KMS-11 (cell line): ENCODE data around the gene TREH.

Experiments
- H2AFZ ChIP-seq: fragments of 200-600 bp; sonication (generic); 2 replicates; pipeline ENCODE4 v1.6.1; 2016; ENCODE audit warnings: antibody characterized with exemption, mixed run types, low read depth
- H3K27ac ChIP-seq: fragments of 200-600 bp; sonication (generic); 2 replicates; pipeline ENCODE4 v1.6.1; 2016; ENCODE audit warnings: mild to moderate bottlenecking, mixed run types
- H3K27me3 ChIP-seq: fragments of 200-600 bp; sonication (generic); 2 replicates; pipeline ENCODE4 v1.6.1; 2017; ENCODE audit warnings: mild to moderate bottlenecking, low read depth, mixed run types, moderate library complexity; ENCODE audit not compliant: insufficient read depth
- H3K36me3 ChIP-seq: fragments of 200-600 bp; sonication (generic); 2 replicates; pipeline ENCODE4 v1.6.1; 2017; ENCODE audit warnings: mild to moderate bottlenecking, mixed run types; ENCODE audit not compliant: insufficient read depth
- H3K4me1 ChIP-seq: fragments of 200-600 bp; sonication (generic); 2 replicates; pipeline ENCODE4 v1.6.1; 2016; ENCODE audit warnings: mild to moderate bottlenecking, low read depth, mixed run types; ENCODE audit not compliant: poor library complexity, severe bottlenecking
- H3K4me2 ChIP-seq: fragments of 200-600 bp; sonication (generic); 2 replicates; pipeline ENCODE4 v1.7.0; 2016; ENCODE audit warnings: mild to moderate bottlenecking, mixed run types
- H3K4me3 ChIP-seq: fragments of 200-600 bp; sonication (generic); IDR thresholded peaks from 2 replicates; pipeline ENCODE4 v1.6.1; 2017; ENCODE audit warnings: low read depth, low read length, mixed read lengths; ENCODE audit not compliant: insufficient read depth
- H3K79me2 ChIP-seq: fragments of 200-600 bp; sonication (generic); 2 replicates; pipeline ENCODE4 v1.6.1; 2016; ENCODE audit warnings: low read depth, mixed run types; ENCODE audit not compliant: insufficient read depth
- H3K9ac ChIP-seq: fragments of 200-600 bp; sonication (generic); 2 replicates; pipeline ENCODE4 v1.6.1; 2016; ENCODE audit warnings: mild to moderate bottlenecking, mixed run types
- H4K20me1 ChIP-seq: fragments of 200-600 bp; sonication (generic); 2 replicates; pipeline ENCODE4 v1.6.1; 2016; ENCODE audit warnings: mild to moderate bottlenecking, mixed run types; ENCODE audit not compliant: insufficient read depth
- CTCF ChIP-seq: fragments of 200-600 bp; sonication (generic); conservative IDR thresholded peaks from 2 replicates; pipeline ENCODE4 v1.6.1; 2017; ENCODE audit warnings: low read depth, mild to moderate bottlenecking, antibody characterized with exemption, low read length, moderate library complexity, mixed read lengths

TREH gene

GRCh38 chr11:118703563-118704106, 24.2 kb upstream of the TREH start:
- Histone ChIP-seq H3K9ac (no peak overlapping the region), H3K4me2 (no peak overlapping the region), H3K4me1 (peaks cover 4% of the 10 kb centered on the region), H3K27ac (no peak overlapping the region), H3K4me3 (no peak overlapping the region), H2AFZ (no peak overlapping the region), H3K27me3 (no peaks in the 10 kb centered on the region), H3K79me2 (no peaks in the 10 kb centered on the region), H3K36me3 (no peaks in the 10 kb centered on the region), H4K20me1 (no peaks in the 10 kb centered on the region)
- no peak for TF ChIP-seq CTCF

- H3K4me1 ChIP-seq = peaks cover 21% of the 10 kb centered on the region
- H3K79me2 ChIP-seq = no peaks in the 10 kb centered on the region
- no peaks in the 10 kb centered on the region for H4K20me1 ChIP-seq
- no peak overlapping the region for H3K4me3 ChIP-seq
- no peaks in the 10 kb centered on the region for H3K27me3 ChIP-seq
- no peaks in the 10 kb centered on the region for H3K36me3 ChIP-seq
- no peak overlapping the region for H3K4me2 ChIP-seq
- no peak for TF ChIP-seq CTCF
- no peak overlapping the region for H3K9ac ChIP-seq
- no peak overlapping the region for H2AFZ ChIP-seq
- no peak overlapping the region for H3K27ac ChIP-seq
These were observed 20.2 kb upstream of the TREH start for GRCh38 chr11:118699506-118700220.

GRCh38 chr11:118697346-118697745, 17.9 kb upstream of the TREH start:
- H3K4me1 ChIP-seq = peaks cover 38% of the 10 kb centered on the region
- H3K27me3 ChIP-seq = no peaks in the 10 kb centered on the region
- H3K4me3 ChIP-seq = no peak overlapping the region
- H4K20me1 ChIP-seq = no peaks in the 10 kb centered on the region
- H3K79me2 ChIP-seq = no peaks in the 10 kb centered on the region
- no peaks in the 10 kb centered on the region for H3K36me3 ChIP-seq
- no peak overlapping the region for H3K27ac ChIP-seq
- H2AFZ ChIP-seq = no peak overlapping the region
- H3K4me2 ChIP-seq = no peak overlapping the region
- TF ChIP-seq CTCF = no peak
- no peak overlapping the region for H3K9ac ChIP-seq

GRCh38 chr11:118696673-118697226, 17.3 kb upstream of the TREH start:
- Histone ChIP-seq H3K4me3 (no peak overlapping the region), H3K4me2 (no peak overlapping the region), H3K9ac (no peak overlapping the region), H2AFZ (no peak overlapping the region), H4K20me1 (no peaks in the 10 kb centered on the region), H3K27me3 (no peaks in the 10 kb centered on the region), H3K79me2 (no peaks in the 10 kb centered on the region), H3K4me1 (peaks cover 44% of the 10 kb centered on the region), H3K27ac (no peak overlapping the region), H3K36me3 (no peaks in the 10 kb centered on the region)
- TF ChIP-seq CTCF = no peak
